ENCODE results near the gene CDHR4. TPM values are rescaled to one million over a fixed set of nuclear protein-coding genes. Genes with fewer than 3 reads are reported as not detected.

The CDHR4 gene
- total and polyA plus RNA-seq, 9 of the 15 experiments (the other 6 are each of a cell fraction or from before 2014, with no cell fraction given), result 0.21 TPM; not detected in 8

DNA sequence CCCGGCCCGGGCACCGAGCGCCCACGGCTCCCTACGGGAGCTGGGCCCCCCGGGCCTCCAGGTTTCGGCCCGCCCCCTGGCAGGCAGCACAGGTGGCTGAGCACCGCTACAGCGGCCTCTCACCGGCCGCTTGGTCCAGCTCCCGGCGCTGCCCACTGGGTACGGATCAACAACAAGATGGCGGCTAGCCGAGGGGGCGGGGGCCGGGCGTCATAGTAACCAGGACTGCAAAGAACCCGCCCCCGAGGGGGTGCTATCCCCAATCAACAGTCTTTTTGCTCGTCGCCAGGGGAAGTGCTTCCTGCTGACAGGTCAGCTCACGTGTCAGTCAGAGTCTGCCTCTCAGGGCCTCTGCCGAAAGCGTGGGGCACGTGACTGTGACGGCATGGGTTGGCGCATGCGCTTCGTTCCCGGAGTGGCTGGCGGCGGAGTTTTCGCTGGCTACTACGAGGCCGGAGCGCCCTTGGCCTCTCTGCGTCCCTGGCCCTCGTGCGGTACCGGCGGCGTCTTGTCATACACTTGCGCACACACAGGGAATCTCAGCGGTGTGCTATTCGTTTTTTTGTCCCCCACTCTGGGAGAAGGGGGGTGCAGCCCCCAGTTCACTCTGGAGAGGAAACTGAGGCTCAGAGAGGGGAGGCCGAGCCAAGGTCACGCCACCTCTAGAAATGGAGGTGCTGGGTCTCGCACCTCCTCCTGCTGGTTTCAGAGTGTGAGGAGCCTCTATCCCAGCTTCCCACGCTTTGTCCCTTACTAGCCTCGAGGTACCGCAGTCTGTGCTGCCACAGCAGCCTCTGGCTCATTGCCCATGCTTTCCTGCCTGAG lies 13.1 kb downstream of the CDHR4 start, which contains the start of gene IP6K1 (continued):
- TF ChIP-seq, protein P1, sequence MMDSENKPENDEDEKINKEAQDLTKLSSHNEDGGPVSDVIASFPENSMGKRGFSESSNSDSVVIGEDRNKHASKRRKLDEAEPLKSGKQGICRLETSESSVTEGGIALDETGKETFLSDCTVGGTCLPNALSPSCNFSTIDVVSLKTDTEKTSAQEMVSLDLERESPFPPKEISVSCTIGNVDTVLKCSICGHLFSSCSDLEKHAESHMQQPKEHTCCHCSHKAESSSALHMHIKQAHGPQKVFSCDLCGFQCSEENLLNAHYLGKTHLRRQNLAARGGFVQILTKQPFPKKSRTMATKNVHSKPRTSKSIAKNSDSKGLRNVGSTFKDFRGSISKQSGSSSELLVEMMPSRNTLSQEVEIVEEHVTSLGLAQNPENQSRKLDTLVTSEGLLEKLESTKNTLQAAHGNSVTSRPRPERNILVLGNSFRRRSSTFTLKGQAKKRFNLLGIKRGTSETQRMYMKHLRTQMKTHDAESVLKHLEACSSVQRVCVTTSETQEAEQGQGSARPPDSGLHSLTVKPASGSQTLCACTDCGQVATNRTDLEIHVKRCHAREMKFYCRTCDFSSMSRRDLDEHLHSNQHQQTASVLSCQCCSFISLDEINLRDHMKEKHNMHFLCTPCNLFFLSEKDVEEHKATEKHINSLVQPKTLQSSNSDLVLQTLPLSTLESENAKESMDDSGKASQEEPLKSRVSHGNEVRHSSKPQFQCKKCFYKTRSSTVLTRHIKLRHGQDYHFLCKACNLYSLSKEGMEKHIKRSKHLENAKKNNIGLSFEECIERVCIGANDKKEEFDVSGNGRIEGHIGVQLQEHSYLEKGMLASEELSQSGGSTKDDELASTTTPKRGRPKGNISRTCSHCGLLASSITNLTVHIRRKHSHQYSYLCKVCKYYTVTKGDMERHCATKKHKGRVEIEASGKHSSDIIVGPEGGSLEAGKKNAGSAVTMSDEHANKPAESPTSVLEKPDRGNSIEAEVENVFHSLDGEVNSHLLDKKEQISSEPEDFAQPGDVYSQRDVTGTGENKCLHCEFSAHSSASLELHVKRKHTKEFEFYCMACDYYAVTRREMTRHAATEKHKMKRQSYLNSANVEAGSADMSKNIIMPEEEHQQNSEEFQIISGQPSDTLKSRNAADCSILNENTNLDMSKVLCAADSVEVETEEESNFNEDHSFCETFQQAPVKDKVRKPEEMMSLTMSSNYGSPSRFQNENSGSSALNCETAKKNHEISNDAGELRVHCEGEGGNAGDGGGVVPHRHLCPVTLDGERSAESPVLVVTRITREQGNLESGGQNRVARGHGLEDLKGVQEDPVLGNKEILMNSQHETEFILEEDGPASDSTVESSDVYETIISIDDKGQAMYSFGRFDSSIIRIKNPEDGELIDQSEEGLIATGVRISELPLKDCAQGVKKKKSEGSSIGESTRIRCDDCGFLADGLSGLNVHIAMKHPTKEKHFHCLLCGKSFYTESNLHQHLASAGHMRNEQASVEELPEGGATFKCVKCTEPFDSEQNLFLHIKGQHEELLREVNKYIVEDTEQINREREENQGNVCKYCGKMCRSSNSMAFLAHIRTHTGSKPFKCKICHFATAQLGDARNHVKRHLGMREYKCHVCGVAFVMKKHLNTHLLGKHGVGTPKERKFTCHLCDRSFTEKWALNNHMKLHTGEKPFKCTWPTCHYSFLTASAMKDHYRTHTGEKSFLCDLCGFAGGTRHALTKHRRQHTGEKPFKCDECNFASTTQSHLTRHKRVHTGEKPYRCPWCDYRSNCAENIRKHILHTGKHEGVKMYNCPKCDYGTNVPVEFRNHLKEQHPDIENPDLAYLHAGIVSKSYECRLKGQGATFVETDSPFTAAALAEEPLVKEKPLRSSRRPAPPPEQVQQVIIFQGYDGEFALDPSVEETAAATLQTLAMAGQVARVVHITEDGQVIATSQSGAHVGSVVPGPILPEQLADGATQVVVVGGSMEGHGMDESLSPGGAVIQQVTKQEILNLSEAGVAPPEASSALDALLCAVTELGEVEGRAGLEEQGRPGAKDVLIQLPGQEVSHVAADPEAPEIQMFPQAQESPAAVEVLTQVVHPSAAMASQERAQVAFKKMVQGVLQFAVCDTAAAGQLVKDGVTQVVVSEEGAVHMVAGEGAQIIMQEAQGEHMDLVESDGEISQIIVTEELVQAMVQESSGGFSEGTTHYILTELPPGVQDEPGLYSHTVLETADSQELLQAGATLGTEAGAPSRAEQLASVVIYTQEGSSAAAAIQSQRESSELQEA (IDR thresholded peaks at IDR 0.05; ENCODE audit: low read depth), result no peak
- TF ChIP-seq, protein P2, sequence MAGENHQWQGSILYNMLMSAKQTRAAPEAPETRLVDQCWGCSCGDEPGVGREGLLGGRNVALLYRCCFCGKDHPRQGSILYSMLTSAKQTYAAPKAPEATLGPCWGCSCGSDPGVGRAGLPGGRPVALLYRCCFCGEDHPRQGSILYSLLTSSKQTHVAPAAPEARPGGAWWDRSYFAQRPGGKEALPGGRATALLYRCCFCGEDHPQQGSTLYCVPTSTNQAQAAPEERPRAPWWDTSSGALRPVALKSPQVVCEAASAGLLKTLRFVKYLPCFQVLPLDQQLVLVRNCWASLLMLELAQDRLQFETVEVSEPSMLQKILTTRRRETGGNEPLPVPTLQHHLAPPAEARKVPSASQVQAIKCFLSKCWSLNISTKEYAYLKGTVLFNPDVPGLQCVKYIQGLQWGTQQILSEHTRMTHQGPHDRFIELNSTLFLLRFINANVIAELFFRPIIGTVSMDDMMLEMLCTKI (IDR thresholded peaks at IDR 0.05; ENCODE audit: partially characterized antibody), result no peak
- TF ChIP-seq, protein P3, sequence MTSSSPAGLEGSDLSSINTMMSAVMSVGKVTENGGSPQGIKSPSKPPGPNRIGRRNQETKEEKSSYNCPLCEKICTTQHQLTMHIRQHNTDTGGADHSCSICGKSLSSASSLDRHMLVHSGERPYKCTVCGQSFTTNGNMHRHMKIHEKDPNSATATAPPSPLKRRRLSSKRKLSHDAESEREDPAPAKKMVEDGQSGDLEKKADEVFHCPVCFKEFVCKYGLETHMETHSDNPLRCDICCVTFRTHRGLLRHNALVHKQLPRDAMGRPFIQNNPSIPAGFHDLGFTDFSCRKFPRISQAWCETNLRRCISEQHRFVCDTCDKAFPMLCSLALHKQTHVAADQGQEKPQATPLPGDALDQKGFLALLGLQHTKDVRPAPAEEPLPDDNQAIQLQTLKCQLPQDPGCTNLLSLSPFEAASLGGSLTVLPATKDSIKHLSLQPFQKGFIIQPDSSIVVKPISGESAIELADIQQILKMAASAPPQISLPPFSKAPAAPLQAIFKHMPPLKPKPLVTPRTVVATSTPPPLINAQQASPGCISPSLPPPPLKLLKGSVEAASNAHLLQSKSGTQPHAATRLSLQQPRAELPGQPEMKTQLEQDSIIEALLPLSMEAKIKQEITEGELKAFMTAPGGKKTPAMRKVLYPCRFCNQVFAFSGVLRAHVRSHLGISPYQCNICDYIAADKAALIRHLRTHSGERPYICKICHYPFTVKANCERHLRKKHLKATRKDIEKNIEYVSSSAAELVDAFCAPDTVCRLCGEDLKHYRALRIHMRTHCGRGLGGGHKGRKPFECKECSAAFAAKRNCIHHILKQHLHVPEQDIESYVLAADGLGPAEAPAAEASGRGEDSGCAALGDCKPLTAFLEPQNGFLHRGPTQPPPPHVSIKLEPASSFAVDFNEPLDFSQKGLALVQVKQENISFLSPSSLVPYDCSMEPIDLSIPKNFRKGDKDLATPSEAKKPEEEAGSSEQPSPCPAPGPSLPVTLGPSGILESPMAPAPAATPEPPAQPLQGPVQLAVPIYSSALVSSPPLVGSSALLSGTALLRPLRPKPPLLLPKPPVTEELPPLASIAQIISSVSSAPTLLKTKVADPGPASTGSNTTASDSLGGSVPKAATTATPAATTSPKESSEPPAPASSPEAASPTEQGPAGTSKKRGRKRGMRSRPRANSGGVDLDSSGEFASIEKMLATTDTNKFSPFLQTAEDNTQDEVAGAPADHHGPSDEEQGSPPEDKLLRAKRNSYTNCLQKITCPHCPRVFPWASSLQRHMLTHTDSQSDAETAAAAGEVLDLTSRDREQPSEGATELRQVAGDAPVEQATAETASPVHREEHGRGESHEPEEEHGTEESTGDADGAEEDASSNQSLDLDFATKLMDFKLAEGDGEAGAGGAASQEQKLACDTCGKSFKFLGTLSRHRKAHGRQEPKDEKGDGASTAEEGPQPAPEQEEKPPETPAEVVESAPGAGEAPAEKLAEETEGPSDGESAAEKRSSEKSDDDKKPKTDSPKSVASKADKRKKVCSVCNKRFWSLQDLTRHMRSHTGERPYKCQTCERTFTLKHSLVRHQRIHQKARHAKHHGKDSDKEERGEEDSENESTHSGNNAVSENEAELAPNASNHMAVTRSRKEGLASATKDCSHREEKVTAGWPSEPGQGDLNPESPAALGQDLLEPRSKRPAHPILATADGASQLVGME (CRISPR knock-in tag; IDR thresholded peaks at IDR 0.05), result no peak
- TF ChIP-seq POLR2AphosphoS5 (IDR thresholded peaks at IDR 0.05; ENCODE audit: control insufficient read depth, insufficient read depth, low read depth, low read length) (peak; percentile 47; the same call in 1 of the 2 replicates), JUND (IDR thresholded peaks at IDR 0.05; ENCODE audit: borderline replicate concordance, low read depth, low read length) (no peak), JUND (tag; IDR thresholded peaks at IDR 0.05; ENCODE audit: borderline replicate concordance, low read depth, low read length) (peak; percentile 29; the same call in 1 of the 3 replicates), NFE2 (IDR thresholded peaks at IDR 0.05; ENCODE audit: low read depth) (no peak), ELF2 (CRISPR knock-in tag; IDR thresholded peaks at IDR 0.05) (no peak)
- TF ChIP-seq, protein P4, sequence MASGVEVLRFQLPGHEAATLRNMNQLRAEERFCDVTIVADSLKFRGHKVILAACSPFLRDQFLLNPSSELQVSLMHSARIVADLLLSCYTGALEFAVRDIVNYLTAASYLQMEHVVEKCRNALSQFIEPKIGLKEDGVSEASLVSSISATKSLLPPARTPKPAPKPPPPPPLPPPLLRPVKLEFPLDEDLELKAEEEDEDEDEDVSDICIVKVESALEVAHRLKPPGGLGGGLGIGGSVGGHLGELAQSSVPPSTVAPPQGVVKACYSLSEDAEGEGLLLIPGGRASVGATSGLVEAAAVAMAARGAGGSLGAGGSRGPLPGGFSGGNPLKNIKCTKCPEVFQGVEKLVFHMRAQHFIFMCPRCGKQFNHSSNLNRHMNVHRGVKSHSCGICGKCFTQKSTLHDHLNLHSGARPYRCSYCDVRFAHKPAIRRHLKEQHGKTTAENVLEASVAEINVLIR (CRISPR knock-in tag; IDR thresholded peaks at IDR 0.05), result peak; percentile 54; the same call in 1 of the 2 replicates
